ENCODE measurements around the gene LMOD1.
"Not testable (repeated sequence)": the region's sequence is repeated elsewhere in the genome, so short reads cannot be mapped to it uniquely, and the experiment has no call there.

LMOD1 gene

DNA sequence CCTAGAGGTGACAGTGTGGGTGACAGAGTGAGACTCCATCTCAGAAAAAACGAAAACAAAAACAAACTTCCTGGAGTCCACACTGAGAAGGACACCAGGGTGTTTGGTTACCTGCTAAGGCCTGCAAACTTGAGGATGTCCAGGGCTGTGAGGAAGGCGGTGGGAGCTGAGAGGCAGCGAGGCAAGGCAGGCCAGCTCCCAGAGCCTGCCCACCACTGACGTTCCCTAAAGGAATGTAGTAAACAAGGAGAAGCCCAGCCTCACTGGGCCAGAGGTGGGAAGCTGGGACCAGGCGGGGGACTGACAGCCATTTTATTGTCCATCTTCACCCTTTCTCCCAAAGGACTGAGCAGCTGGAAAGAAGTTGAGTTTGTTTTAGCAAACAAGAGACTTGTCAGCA, 33.5 kb downstream of the LMOD1 start:
- no peak for FAIRE-seq

- no peak for FAIRE-seq
Observed at GRCh38 chr1:201911826-201912571, 34.3 kb downstream of the LMOD1 start.

- no peak for FAIRE-seq
Observed at GRCh38 chr1:201907621-201908020, 38.7 kb downstream of the LMOD1 start.

GRCh38 chr1:201906336-201906735, 40.0 kb downstream of the LMOD1 start:
- FAIRE-seq = no peak

DNA sequence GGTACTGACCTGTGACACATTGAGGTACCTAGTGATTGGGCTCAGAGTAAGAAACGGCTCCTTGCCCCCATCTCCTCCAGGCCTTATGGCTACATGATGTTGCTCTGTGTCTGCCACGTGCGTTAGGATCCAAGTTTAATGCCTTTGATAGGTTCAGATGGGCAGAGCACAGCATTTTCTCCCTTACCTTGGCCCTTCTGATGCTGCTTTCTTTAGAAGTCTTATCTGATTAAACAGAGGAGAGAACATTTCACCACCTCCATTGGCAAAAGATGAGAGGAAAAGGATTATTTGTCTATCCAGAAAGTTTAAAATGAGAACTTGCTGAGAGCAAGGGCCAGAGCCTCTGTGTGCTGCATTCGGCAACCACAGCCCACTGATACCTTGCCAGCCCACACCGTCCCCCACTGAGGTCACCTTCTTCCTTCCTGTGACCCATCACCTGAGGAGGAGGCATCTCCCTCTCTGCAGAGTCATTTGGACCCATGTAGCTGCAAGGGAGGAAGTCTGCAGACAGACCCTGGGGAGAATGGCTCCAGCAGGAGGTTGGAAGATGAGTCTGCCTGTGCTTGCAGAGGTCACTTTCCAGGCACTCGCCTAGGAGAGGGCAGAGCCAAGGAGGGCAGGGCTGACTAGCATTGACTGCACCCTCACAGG, 41.0 kb downstream of the LMOD1 start:
- FAIRE-seq = no peak

DNA sequence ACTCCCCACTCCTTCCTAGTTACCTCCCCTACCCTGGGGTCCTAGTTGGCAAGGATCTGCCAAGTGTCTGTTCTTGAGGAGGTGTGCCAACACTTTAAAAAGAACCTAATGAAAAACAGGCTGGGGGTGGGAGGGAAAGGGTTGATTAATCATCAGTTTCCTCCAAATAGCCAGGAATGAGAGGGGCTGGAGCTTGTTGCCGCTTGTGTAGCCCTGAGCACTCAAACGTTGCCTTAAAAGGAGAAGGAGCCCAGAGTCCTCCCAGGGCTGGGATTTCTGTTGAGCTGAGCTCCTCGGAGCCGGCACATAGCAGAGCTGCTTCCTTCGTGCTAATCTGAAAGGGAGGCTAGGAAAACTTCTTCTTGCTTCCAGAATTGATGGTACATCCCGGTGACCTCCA, 41.8 kb downstream of the LMOD1 start:
- no peak for FAIRE-seq

- no peak for FAIRE-seq
Observed at GRCh38 chr1:201903135-201903534, 43.2 kb downstream of the LMOD1 start.

DNA sequence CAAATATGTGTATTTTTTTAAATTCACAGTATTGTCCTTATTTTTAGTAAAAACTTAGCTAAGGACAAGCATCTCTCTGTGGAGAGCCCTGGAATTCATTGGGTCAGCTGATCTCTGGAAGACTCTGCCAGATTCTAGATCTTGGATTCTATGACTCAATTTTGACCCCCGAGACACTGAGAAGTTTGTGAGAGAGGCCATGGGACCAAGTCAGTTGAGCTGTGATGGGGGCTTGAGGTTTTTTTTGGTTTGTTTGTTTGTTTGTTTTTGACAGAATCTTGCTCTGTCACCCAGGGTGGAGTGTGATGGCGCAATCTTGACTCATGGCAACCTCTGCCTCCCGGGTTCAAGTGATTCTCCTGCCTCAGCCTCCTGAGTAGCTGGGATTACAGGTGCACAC, 44.1 kb downstream of the LMOD1 start:
- FAIRE-seq = no peak

DNA sequence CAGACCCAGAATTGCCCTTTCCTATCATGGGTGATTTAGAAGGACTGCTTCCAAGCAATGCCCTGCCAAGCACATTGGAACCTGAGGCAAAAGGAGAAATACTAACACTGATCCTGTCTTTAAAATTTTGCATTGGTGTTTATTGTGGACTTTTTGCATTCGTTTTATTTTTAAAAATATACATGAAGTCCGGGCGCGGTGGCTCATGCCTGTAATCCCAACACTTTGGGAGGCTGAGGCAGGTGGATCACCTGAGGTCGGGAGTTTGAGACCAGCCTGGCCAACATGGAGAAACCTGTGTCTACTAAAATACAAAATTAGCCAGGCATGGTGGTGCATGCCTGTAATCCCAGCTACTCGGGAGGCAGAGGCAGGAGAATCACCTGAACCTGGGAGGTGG, 45.3 kb downstream of the LMOD1 start:
- FAIRE-seq = not testable (repeated sequence)

DNA sequence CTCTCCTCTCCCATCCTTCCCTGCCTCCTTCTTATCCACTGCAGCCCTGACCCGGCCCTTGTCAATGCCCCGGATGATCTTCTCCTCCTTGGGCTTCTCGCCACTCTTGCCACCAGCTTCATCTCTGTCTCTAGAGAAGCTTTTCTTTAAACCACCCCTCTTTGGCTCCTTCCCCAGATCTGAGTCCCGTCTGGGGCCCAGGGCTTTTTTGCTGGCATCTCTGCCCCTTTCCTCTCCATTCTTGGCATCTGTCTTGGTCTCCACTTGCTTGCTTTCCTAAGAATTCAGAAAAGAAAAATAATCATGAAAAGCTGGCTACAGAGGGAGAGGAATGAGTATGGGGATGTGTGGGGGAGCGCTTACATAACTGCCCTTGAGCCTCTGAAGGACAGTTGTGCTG, 45.9 kb downstream of the LMOD1 start:
- no peak for FAIRE-seq

DNA sequence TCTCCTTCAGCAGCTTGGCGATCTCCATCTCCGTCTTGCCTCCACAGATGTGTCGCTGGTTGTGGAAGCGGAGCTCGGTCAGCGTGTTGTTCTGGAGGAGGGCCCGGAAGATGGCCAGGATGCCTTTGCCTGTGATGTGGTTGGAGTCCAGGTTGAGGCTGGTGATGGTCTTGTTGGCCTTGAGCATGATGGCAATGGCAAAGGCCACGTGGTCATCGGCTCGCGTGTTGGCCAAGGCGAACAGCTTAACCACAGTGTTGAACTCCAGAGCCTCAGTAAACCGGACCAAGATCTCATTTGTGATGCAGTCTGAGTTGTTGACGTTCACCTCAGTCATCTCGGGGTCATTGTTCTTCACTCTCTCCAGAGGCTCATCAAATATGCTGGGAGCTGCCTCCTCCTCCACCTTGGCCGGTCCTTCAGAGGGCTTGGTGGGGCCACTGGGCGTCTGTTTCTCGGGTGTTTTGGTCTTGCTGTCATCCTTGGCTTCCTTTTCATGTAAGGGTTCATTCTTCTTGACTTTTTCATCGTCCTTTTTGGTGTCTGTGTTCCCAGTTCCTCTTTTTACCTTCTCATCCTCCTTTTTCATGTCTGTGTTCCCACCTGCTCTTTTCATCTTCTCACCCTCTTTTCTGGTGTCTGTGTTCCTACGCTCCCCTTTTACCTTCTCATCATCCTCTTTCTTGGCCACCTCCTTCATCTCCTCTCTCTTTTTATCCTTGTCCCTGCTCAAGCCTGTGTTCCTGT, 46.5 kb downstream of the LMOD1 start:
- FAIRE-seq = no peak

DNA sequence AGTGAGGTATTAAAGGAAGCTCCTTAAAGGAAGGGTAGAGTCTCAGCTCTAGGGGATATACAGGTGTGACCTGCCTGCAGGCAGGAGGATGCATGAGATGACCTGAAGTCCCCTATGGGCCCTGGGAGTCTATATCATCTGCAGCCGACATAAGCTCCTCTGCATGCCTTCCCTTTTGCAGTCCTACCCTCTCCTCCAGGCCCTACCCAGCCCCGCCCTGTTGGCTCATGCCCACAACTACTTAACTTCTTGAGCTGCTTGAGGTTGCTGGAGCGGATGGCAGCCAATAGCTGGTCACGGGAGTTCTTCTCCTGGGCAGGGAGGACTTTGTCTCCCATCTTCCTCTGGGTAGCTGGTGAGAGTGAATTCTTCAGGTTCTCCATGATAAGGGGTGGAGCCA, 47.4 kb downstream of the LMOD1 start:
- FAIRE-seq = no peak

DNA sequence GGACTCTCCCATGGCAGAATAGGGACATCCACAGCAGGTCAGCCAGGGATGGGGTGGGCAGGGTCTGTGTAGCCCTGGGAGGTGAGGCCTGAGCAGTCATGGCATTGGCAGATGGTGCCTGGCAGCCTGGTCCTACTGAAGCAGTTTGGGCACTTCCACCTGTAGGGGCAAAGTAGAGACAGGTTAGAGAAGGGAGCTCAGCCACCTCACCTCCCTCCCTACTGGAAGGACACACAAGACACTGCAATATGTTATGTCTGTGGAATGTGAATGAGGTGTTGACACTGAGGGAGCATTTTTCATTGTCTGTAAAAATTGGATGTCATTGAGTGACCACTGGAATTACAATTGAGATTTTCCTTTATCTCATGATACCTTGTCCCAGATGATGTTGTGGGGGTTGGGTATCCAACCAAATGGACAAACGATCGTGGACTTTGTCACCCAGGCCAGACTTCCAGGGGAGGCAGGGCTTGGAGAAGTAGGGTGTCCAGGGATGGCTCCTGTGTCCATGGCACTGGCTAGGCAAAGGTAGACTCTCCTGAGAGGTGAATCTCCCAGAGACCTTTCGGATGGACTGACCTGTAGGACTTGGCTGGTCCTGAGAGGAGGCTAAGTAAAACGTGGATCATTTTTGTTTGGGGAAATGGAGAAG, 48.0 kb downstream of the LMOD1 start:
- no peak for FAIRE-seq

DNA sequence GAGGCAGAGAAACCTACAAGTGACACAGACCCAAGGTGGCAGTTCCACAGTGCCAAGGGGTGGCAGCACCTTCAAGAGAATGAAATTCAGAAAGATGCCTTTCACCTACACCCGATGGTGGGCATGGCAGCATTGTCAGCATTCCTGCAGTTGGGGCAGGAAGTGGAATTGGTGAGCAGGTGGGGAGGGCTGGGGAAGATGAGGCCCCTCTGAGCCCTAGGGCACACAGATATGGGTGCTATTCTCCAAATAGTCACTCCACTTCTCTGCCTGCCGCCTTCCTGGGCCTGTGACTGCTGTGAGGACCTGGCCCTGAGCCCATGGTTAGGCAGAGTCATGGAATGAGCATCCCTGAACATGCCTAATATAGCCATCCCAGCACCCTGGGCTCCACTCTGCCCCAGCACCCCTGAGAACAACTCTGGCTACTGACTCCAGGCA, 49.4 kb downstream of the LMOD1 start:
- no peak for FAIRE-seq

DNA sequence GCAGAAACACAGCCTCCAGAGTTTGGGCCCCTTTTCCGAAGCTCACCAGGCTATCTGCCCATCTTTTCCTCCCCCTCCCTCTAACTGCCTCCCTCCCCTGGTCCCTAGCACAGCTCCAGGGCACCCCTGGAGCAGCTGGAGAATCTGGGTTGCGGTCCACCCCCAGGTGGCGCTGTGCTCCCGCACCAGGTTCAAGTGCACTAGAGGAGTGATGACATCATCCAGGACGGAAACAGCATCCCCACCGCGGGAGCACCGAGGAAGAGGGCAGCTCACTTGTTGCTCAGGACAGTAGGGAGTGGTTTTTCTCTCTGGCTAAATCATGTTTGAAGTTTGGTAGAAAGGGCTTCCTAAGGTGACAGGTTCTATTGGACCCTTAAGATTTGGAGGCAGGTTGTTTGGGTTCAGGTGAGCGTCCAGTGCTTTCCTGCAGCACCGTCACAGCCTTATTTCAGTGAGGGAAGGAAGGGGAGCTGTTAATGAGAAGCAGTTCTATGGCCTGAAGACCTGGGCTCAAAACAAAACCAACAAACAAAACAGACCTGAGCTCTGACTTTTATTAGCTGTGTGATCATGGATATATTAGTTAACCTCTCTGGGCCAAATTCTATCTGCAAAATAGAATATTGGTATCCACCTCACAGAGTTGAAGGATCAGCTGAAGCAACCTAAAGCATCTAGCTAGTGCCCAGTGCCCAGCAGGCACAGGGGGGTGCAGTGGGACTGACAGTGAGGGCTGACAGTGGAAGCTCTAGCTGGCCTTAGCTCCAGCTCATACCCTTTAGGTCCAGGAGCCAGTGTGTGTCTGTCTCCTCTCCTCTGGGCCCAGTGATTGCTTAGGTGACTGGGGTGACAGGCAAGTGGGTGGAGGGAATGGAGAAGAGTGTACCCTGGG, 50.2 kb downstream of the LMOD1 start:
- no peak for FAIRE-seq

DNA sequence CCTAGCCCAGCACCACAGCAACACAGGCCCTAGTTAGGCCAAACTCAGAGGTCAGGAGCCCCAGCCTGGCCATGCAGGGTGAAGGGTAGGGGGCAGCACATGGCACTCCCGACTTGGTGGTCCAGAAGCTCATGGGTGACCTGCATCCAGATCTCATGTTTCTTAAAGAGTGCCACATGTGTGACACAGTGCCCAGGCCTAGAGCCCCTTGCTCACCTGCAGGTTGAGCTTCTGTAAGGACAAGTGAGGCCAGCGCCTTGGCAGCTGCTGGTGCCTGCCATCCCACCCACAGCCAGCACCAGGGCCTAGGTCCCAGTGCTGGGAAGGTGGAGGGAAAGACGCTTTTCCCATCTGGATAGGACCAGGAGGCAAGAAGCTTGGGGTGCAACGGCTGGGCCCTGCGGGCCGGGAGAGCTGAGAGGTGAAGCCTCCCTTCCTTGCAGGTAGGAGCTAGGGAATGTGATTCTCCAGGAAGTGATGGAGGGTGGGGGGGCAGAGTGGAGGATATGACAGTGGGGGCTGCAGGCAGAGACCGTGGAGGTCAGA, 51.2 kb downstream of the LMOD1 start:
- FAIRE-seq = no peak

DNA sequence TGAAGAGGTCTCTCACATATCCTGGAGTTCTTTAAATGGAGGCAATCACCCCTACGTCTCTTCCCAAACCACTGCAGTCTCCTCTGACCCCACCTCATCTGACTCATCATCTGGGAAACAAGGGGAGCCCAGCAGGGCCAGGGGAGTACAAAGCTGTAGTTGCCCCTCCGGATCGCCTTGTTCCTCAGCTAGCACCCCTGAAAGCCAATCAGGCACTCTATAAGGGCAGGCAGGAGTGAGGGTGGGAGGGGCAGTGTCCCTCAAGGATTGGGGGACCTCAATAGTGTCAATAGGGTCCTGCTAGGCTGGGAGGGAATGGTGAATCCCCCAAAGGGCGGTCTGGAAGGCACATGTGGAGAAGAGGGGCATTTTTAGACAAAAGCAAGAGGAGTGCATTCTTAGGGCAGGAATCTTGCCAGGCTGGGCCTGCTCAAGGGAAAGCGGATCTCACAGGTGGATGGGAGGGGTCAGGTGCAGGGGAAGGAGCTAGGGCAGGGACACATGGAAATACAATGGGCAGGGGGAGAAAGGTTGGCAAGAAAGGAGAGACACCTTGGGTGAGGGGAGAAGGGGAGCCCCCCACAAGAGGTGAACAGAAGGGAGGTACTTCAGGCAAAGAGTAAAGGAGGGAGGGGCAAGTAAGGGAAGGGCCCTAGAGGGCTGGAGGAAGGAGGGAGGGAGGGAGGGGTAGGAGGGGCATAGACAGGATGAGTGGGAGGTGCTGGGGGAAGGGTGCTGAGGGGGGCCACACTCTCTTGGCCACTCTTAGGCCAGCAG, 51.8 kb downstream of the LMOD1 start:
- FAIRE-seq = no peak

GRCh38 chr1:201893431-201893830, 52.9 kb downstream of the LMOD1 start:
- no peak for FAIRE-seq

DNA sequence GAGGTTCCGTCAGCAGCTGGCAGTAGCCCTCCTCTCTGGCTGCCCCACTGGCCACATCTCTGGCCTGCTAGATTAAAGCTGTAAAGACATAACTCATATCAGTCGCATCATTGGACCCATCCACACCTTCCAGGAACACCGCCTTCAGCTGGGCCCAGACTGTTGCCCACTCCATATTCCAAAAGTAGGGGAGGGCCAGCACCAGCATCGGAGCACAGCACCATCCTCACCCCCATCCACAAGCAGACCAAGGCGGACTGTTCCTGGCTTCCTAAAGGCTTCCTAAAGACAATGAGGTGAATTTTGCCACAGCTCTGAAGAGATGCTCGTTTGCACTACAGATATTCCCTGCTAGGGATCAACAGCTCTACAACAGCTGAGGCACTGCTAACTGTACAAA, 54.1 kb downstream of the LMOD1 start:
- FAIRE-seq = no peak

GRCh38 chr1:201891451-201892045, 54.8 kb downstream of the LMOD1 start:
- FAIRE-seq = no peak
